Transverse colon (tissue), 4 donors: ENCODE measurements around the gene SORD.

Experiments used
- EP300 ChIP-seq: sonication (generic); formaldehyde crosslinking; IDR thresholded peaks from one replicate; pipeline ENCODE4 v1.6.1; 2017; ENCODE audit warnings: antibody characterized with exemption, low read depth
- POLR2AphosphoS5 ChIP-seq, 3 donors: sonication (generic); formaldehyde crosslinking; IDR thresholded peaks; one replicate each; pipeline ENCODE4 v1.6.1; 2016; ENCODE audit warnings: antibody characterized with exemption in 3 of 3
- TF ChIP-seq, protein P1 (sequence below), 5 experiments: fragments of 200-600 bp in 3 of 5; fragments of 450-650 bp in 2 of 5; sonication (generic) in 3 of 5; IDR thresholded peaks; 1 replicate in 2 of 5; 2 replicates in 3 of 5; pipeline ENCODE4 v1.5.1; 2016 to 2017; ENCODE audit warnings: antibody characterized with exemption in 5 of 5, inconsistent platforms in 3 of 5, mild to moderate bottlenecking in 2 of 5, moderate library complexity in 1 of 5

GRCh38 chr15:45037936-45038335 is 14.9 kb downstream of the SORD start:
- TF ChIP-seq, protein P1, sequence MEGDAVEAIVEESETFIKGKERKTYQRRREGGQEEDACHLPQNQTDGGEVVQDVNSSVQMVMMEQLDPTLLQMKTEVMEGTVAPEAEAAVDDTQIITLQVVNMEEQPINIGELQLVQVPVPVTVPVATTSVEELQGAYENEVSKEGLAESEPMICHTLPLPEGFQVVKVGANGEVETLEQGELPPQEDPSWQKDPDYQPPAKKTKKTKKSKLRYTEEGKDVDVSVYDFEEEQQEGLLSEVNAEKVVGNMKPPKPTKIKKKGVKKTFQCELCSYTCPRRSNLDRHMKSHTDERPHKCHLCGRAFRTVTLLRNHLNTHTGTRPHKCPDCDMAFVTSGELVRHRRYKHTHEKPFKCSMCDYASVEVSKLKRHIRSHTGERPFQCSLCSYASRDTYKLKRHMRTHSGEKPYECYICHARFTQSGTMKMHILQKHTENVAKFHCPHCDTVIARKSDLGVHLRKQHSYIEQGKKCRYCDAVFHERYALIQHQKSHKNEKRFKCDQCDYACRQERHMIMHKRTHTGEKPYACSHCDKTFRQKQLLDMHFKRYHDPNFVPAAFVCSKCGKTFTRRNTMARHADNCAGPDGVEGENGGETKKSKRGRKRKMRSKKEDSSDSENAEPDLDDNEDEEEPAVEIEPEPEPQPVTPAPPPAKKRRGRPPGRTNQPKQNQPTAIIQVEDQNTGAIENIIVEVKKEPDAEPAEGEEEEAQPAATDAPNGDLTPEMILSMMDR (IDR thresholded peaks at IDR 0.05): no peak
- TF ChIP-seq EP300 (no peak), POLR2AphosphoS5 (IDR thresholded peaks at IDR 0.05) (no peak)
